ENCODE results near the gene RAB35.

RAB35 gene

DNA sequence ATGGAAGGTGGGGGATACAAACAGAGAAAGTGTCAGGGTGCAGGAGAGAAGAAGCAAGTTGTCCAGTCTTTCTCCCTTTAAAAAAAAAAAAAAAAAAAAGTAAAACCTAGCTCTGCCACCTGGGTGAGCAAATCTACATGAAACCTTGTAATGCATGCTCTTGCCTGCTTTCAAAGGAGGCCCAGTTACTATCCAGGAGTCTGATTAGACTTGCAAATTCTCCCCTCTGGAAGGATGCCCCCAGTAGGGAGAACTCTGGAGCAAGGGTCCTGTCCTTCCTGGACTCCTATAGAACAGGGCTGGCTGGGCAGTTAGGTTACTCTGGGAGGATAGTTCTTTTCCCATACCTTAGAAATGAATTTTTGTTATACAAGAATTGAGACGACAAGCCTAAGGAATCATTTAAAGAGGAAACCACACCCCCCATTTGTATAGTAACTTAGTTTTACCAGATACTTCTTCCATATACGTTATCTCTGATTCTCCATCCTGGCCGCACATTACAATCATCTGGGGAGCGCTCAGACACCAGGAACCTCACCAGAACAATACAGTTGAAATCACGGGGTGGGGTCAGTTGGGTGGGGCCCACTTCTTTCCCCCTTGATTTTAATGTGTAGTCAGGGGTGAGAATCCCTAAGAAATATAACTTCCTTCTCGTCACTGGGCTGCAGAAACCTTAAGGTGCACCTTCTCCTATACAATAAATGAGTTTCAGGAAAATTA is 30.5 kb downstream of the RAB35 start:
- H3K9ac ChIP-seq (ENCODE audit: low read length): peak overlapping the region; percentile 46
- peak overlapping the region; percentile 65 for H2AFZ ChIP-seq (ENCODE audit: low read depth, low read length, severe bottlenecking)
- peaks cover 18% of the 10 kb centered on the region for H3F3A ChIP-seq (ENCODE audit: insufficient read depth)
- TF ChIP-seq, protein P1, sequence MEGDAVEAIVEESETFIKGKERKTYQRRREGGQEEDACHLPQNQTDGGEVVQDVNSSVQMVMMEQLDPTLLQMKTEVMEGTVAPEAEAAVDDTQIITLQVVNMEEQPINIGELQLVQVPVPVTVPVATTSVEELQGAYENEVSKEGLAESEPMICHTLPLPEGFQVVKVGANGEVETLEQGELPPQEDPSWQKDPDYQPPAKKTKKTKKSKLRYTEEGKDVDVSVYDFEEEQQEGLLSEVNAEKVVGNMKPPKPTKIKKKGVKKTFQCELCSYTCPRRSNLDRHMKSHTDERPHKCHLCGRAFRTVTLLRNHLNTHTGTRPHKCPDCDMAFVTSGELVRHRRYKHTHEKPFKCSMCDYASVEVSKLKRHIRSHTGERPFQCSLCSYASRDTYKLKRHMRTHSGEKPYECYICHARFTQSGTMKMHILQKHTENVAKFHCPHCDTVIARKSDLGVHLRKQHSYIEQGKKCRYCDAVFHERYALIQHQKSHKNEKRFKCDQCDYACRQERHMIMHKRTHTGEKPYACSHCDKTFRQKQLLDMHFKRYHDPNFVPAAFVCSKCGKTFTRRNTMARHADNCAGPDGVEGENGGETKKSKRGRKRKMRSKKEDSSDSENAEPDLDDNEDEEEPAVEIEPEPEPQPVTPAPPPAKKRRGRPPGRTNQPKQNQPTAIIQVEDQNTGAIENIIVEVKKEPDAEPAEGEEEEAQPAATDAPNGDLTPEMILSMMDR (IDR thresholded peaks at IDR 0.05; ENCODE audit: insufficient read depth, low read length, poor library complexity, severe bottlenecking): no peak
- no peak for TF ChIP-seq EZH2phosphoT487 (conservative IDR thresholded peaks at IDR 0.05; ENCODE audit: low read length)
- H3K79me2 ChIP-seq (ENCODE audit: insufficient read depth, low read length): no peaks in the 10 kb centered on the region
- no peaks in the 10 kb centered on the region for H4K20me1 ChIP-seq (ENCODE audit: low read depth, low read length)
- H3K27me3 ChIP-seq (ENCODE audit: low read length): no peaks in the 10 kb centered on the region
- H3K36me3 ChIP-seq (ENCODE audit: low read length): 0 out of 2 replicates have a peak, but pooled peaks cover 2% of the 10 kb centered on the region
- H3K9me2 ChIP-seq (replicated peaks; ENCODE audit: insufficient read depth, low read length): no peaks in the 10 kb centered on the region
- peak overlapping the region; percentile 60 for H3K4me2 ChIP-seq (ENCODE audit: low read depth, low read length, poor library complexity, severe bottlenecking)
- H3K9me3 ChIP-seq (ENCODE audit: insufficient read depth, low read length): no peaks in the 10 kb centered on the region
- peak overlapping the region; percentile 56 for H3K27ac ChIP-seq (ENCODE audit: low read depth, low read length)
- H3K4me3 ChIP-seq (ENCODE audit: insufficient read depth, low read length, poor library complexity, severe bottlenecking): no peak overlapping the region

DNA sequence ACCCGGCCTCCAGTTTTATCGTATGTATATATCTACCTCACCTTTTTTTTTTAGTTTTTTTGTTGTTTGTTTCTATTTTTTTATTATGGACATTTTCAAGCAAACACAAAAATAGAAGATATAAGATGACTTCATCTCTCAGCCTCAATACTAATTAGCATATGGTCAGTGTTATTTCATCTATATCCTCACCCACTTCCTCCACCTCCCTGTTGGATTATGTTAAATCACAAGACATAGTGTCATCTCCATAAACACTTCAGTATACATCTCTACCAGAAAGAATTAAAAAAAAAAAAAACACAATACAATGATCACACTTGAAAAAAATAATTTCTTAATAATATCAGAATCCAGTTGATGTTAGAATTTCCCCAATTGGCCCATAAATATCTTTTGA is 34.9 kb downstream of the RAB35 start:
- no peaks in the 10 kb centered on the region for H3K9me3 ChIP-seq (ENCODE audit: insufficient read depth, low read length)
- peaks cover 9% of the 10 kb centered on the region; the same call in 1 of the 2 replicates for H3F3A ChIP-seq (ENCODE audit: insufficient read depth)
- 0 out of 2 replicates have a peak, but pooled peaks cover 2% of the 10 kb centered on the region for H3K36me3 ChIP-seq (ENCODE audit: low read length)
- H3K4me2 ChIP-seq (ENCODE audit: low read depth, low read length, poor library complexity, severe bottlenecking): no peak overlapping the region
- no peak for TF ChIP-seq EZH2phosphoT487 (conservative IDR thresholded peaks at IDR 0.05; ENCODE audit: low read length)
- TF ChIP-seq, protein P1 (IDR thresholded peaks at IDR 0.05; ENCODE audit: insufficient read depth, low read length, poor library complexity, severe bottlenecking): no peak
- H2AFZ ChIP-seq (ENCODE audit: low read depth, low read length, severe bottlenecking): no peak overlapping the region
- H3K79me2 ChIP-seq (ENCODE audit: insufficient read depth, low read length): no peaks in the 10 kb centered on the region
- H3K27ac ChIP-seq (ENCODE audit: low read depth, low read length): no peak overlapping the region
- H3K9ac ChIP-seq (ENCODE audit: low read length): no peak overlapping the region
- H3K9me2 ChIP-seq (replicated peaks; ENCODE audit: insufficient read depth, low read length): no peaks in the 10 kb centered on the region
- H4K20me1 ChIP-seq (ENCODE audit: low read depth, low read length): no peaks in the 10 kb centered on the region
- no peak overlapping the region for H3K4me3 ChIP-seq (ENCODE audit: insufficient read depth, low read length, poor library complexity, severe bottlenecking)
- H3K27me3 ChIP-seq (ENCODE audit: low read length): no peaks in the 10 kb centered on the region

DNA sequence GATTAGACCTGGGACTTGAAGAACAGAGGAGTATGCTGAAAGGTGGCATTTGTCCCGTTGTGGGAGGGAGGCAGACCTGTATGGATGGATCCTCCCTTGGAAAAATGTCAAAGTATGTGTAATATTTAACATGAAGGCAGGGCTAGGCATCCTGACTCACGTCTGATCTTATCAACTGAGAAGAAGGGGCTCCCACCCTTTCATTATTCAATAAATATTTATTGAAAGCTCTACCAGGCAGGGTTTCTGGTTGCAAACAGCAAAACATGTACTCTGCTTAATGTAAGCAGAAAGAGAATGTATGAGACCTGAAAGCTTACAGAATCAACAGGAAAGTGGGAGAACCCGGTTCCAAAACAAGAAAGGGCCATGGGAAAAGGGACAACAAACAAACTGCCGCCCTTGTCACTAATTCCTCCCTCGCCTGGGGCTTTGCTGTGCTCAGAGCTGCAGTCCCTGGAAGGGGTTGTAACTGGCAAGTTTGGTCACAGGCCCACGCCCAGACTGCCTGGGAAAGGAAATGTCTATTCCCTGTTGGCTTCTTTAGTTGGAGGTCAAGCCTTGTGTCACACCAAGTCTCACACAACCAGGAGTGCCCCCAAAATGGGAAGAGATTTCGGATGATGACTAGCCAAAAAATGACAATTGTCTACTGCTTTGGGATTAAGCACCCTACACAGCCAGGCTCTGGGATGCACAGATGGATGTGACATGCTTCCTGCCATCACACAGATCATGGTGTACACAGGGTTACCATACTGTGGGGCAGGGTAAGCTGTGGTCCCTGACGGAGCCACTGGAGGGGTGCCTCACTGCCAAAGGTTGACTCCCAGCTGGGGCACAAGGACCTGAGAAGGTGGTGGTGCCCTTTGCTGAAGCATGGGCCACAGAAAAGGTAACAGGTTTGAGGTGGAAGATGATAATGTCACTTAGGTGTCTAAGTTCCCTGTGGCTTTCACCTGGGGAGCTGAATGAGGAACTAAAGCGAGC is 36.8 kb downstream of the RAB35 start:
- Histone ChIP-seq H3K9ac (ENCODE audit: low read length) (no peak overlapping the region), H4K20me1 (ENCODE audit: low read depth, low read length) (no peaks in the 10 kb centered on the region), H3K9me3 (ENCODE audit: insufficient read depth, low read length) (no peaks in the 10 kb centered on the region), H3K79me2 (ENCODE audit: insufficient read depth, low read length) (no peaks in the 10 kb centered on the region), H3K9me2 (replicated peaks; ENCODE audit: insufficient read depth, low read length) (no peaks in the 10 kb centered on the region), H3K36me3 (ENCODE audit: low read length) (0 out of 2 replicates have a peak, but pooled peaks cover 2% of the 10 kb centered on the region), H3K27me3 (ENCODE audit: low read length) (no peaks in the 10 kb centered on the region), H3F3A (ENCODE audit: insufficient read depth) (no peaks in the 10 kb centered on the region), H3K27ac (ENCODE audit: low read depth, low read length) (no peak overlapping the region), H3K4me2 (ENCODE audit: low read depth, low read length, poor library complexity, severe bottlenecking) (no peak overlapping the region), H2AFZ (ENCODE audit: low read depth, low read length, severe bottlenecking) (no peak overlapping the region), H3K4me3 (ENCODE audit: insufficient read depth, low read length, poor library complexity, severe bottlenecking) (no peak overlapping the region)
- TF ChIP-seq EZH2phosphoT487 (conservative IDR thresholded peaks at IDR 0.05; ENCODE audit: low read length): no peak
- TF ChIP-seq, protein P1 (IDR thresholded peaks at IDR 0.05; ENCODE audit: insufficient read depth, low read length, poor library complexity, severe bottlenecking): no peak
